SH-SY5Y (cell line): Measurements from ENCODE around the gene C1QTNF12.

Experiments used
- GATA2 ChIP-seq: IDR thresholded peaks from 2 replicates; pipeline ENCODE4 v1.6.1; 2011; ENCODE audit warnings: mild to moderate bottlenecking, low read depth, low read length
- GATA3 ChIP-seq: IDR thresholded peaks from 2 replicates; pipeline ENCODE4 v1.6.1; 2011; ENCODE audit warnings: low read depth, mild to moderate bottlenecking, low read length, moderate library complexity

DNA sequence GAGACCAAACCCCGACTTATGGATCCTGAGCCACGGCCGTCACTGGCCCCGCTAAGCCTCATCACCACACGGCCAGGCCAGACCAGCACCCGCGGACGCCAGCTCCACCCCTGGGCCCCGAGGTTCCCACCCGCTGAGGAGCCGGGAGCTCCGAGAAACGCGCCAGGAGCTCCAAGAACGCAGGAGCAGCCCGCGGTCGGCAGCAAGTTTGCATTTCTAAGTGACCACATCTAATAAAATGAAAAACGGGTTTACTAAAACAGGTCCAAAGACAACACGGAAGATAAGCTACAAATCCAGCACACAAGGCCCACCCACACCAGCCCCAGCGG lies 8.1 kb upstream of the C1QTNF12 start:
- TF ChIP-seq GATA2 (no peak), GATA3 (no peak)
